Measurements from ENCODE around the gene TSPY1. TPM values are rescaled to one million over a fixed set of nuclear protein-coding genes. Genes with fewer than 3 reads are reported as not detected.
"Not testable (repeated sequence)": the region's sequence is repeated elsewhere in the genome, so short reads cannot be mapped to it uniquely, and the experiment has no call there.

Gene TSPY1, protein sequence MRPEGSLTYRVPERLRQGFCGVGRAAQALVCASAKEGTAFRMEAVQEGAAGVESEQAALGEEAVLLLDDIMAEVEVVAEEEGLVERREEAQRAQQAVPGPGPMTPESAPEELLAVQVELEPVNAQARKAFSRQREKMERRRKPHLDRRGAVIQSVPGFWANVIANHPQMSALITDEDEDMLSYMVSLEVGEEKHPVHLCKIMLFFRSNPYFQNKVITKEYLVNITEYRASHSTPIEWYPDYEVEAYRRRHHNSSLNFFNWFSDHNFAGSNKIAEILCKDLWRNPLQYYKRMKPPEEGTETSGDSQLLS
- total RNA-seq (2022) (not detected in 2 replicates), Bru-seq, nascent RNA (not detected), BruChase-seq, experiment 1, labeled RNA remaining after a 6-hour chase (not detected), BruChase-seq, experiment 2, labeled RNA remaining after a 2-hour chase (not detected)
- long read RNA-seq = 0 reads

DNA sequence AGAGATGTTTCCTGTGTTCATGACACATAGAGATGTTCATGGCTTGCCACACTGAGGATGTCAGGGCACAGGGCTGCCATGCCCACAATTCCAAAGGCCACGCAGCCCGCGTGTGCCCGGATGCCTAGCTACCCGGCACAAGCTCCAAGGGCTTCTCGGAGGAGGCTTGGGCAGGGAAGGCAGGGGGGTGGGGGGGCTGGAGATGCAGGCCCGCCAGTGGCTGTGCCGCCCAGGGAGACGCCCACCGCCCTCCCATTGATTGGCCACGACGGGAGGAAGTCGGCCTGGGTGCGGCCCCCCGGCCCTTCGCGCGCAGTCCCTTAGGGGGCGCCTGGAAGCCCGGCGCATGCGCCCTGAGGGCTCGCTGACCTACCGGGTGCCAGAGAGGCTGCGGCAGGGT is at the start of gene TSPY1:
Gene TSPY1, plus strand, starts transcription at position 301 of the 400 bp plus-strand sequence. Its CDS starts 46 bp downstream, at position 347.
- intact Hi-C loops (cut with micrococcal nuclease); H3K27me3 Mint-ChIP-seq (ENCODE audit: insufficient read depth, unreplicated experiment); H3K27ac Mint-ChIP-seq (ENCODE audit: low read depth, unreplicated experiment); DNase-seq (ENCODE audit: unreplicated experiment); H3K36me3 Mint-ChIP-seq (ENCODE audit: insufficient read depth, unreplicated experiment); POLR2A ChIA-PET; H3K9me3 Mint-ChIP-seq (ENCODE audit: unreplicated experiment); H3K4me3 Mint-ChIP-seq (ENCODE audit: unreplicated experiment); CTCF ChIA-PET; H3K4me1 Mint-ChIP-seq (ENCODE audit: insufficient read depth, unreplicated experiment); BruUV-seq (replicated peaks): not testable (repeated sequence)

DNA sequence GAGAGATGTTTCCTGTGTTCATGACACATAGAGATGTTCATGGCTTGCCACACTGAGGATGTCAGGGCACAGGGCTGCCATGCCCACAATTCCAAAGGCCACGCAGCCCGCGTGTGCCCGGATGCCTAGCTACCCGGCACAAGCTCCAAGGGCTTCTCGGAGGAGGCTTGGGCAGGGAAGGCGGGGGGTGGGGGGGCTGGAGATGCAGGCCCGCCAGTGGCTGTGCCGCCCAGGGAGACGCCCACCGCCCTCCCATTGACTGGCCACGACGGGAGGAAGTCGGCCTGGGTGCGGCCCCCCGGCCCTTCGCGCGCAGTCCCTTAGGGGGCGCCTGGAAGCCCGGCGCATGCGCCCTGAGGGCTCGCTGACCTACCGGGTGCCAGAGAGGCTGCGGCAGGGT is 20.2 kb downstream of the TSPY1 start, which contains the start of gene TSPY9:
Gene TSPY9, plus strand, starts transcription at position 301 of the 400 bp plus-strand sequence. Its CDS starts 46 bp downstream, at position 347.
- H3K9me3 Mint-ChIP-seq (ENCODE audit: unreplicated experiment); BruUV-seq (replicated peaks); DNase-seq (ENCODE audit: unreplicated experiment); POLR2A ChIA-PET; H3K36me3 Mint-ChIP-seq (ENCODE audit: insufficient read depth, unreplicated experiment); H3K27ac Mint-ChIP-seq (ENCODE audit: low read depth, unreplicated experiment); intact Hi-C loops (cut with micrococcal nuclease); H3K27me3 Mint-ChIP-seq (ENCODE audit: insufficient read depth, unreplicated experiment); H3K4me3 Mint-ChIP-seq (ENCODE audit: unreplicated experiment); H3K4me1 Mint-ChIP-seq (ENCODE audit: insufficient read depth, unreplicated experiment); CTCF ChIA-PET: not testable (repeated sequence)

DNA sequence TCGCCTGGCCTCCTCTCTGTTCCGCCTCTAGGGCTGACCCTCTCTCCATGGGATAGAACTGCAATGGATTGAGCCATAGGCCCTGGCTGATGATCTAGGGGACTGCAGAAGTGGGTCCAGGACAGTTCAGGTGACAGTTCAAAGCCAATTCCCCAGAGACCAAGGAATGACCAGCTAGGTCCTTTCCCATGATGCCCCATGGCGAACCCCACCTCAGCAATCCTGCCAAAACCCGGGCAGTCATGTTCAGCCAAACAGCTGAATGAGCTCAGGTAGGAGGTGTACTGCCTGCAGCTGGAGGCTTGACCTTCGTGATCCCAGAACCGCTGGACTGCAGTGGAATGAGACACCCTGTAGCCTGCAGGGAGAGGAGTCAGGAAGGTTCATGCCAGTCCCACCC is 37.6 kb downstream of the TSPY1 start:
- CTCF ChIA-PET; H3K4me3 Mint-ChIP-seq (ENCODE audit: unreplicated experiment); DNase-seq (ENCODE audit: unreplicated experiment); H3K27ac Mint-ChIP-seq (ENCODE audit: low read depth, unreplicated experiment); POLR2A ChIA-PET; intact Hi-C loops (cut with micrococcal nuclease); H3K36me3 Mint-ChIP-seq (ENCODE audit: insufficient read depth, unreplicated experiment); BruUV-seq (replicated peaks); H3K4me1 Mint-ChIP-seq (ENCODE audit: insufficient read depth, unreplicated experiment); H3K9me3 Mint-ChIP-seq (ENCODE audit: unreplicated experiment); H3K27me3 Mint-ChIP-seq (ENCODE audit: insufficient read depth, unreplicated experiment): not testable (repeated sequence)

DNA sequence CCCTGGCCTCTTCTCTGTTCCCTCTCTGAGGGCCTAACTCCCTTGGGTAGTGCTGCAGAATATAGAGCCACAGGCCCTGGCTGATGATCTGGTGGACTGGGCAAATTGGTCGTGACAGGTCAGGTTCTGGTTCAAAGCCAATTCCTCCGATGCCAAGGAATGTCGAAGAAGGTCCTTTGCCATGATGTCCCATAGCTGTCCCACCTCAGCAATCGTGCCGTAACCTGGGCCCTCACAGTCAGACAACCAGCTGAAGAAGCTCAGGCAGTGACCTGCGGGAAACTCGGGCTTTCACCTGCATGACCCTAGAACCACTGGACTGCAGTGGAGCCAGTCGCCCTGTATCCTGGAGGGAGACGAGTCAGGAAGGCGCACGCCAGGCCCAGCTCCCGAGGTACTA is 49.5 kb downstream of the TSPY1 start:
- H3K4me3 Mint-ChIP-seq (ENCODE audit: unreplicated experiment); CTCF ChIA-PET; H3K4me1 Mint-ChIP-seq (ENCODE audit: insufficient read depth, unreplicated experiment); H3K27ac Mint-ChIP-seq (ENCODE audit: low read depth, unreplicated experiment); DNase-seq (ENCODE audit: unreplicated experiment); H3K36me3 Mint-ChIP-seq (ENCODE audit: insufficient read depth, unreplicated experiment); H3K27me3 Mint-ChIP-seq (ENCODE audit: insufficient read depth, unreplicated experiment); POLR2A ChIA-PET; BruUV-seq (replicated peaks); H3K9me3 Mint-ChIP-seq (ENCODE audit: unreplicated experiment); intact Hi-C loops (cut with micrococcal nuclease): not testable (repeated sequence)

Other genes with a start within 250 kb of the TSPY1 start
- gene TSPY4, start 129.5 kb upstream of the TSPY1 start, total RNA-seq (2022) = not detected in 2 replicates
- gene TSPY8, start 109.2 kb upstream of the TSPY1 start, total RNA-seq (2022) = not detected in 2 replicates
- gene TSPY3, start 68.5 kb upstream of the TSPY1 start, total RNA-seq (2022) = not detected in 2 replicates
- gene TSPY9, start 20.3 kb downstream of the TSPY1 start, total RNA-seq (2022) = not detected in 2 replicates
- not detected in 2 replicates for gene TSPY10, start 60.9 kb downstream of the TSPY1 start, total RNA-seq (2022)